ENCODE results near the gene TRERF1. TPM values are rescaled to one million over a fixed set of nuclear protein-coding genes. Genes with fewer than 3 reads are reported as not detected.

TRERF1 gene
- total RNA-seq, 4 donors from 2014 or later, result 6.9 to 12.1 (median 8.8) TPM

GRCh38 chr6:42269553-42269952 lies 182.2 kb downstream of the TRERF1 start:
- no peak overlapping the region for H3K4me3 ChIP-seq (ENCODE audit: low read depth, poor library complexity, severe bottlenecking)
- intact Hi-C loops (cut with DNase I; ENCODE audit: low total_unique reads), result loop anchor here (10.0 kb wide), 1 partner anchor 245 kb away; no protein-coding TSS in a partner anchor
- TF ChIP-seq CTCF (IDR thresholded peaks at IDR 0.05), result no peak
- no peak for TF ChIP-seq POLR2A (IDR thresholded peaks at IDR 0.05)
- 85 to 88% methylated on average over 6 of the region's 6 CpGs for WGBS, 2 donors
- DNase-seq (ENCODE audit: low spot score in 2 of 2), result peak in 1 of 2 donors; percentile 58

- intact Hi-C loops (cut with DNase I; ENCODE audit: low total_unique reads), result loop anchor here (10.0 kb wide), 1 partner anchor 246 kb away; no protein-coding TSS in a partner anchor
- no peak overlapping the region for H3K4me3 ChIP-seq (ENCODE audit: low read depth, poor library complexity, severe bottlenecking)
- 92% methylated on average over 7 of the region's 7 CpGs for WGBS, 2 donors
- TF ChIP-seq CTCF (IDR thresholded peaks at IDR 0.05) (no peak), POLR2A (IDR thresholded peaks at IDR 0.05) (no peak)
- DNase-seq (ENCODE audit: low spot score in 2 of 2), result no peak
These were observed 182.9 kb downstream of the TRERF1 start for GRCh38 chr6:42268835-42269204.

GRCh38 chr6:42268016-42268834 lies 183.5 kb downstream of the TRERF1 start:
- no peak for TF ChIP-seq CTCF (IDR thresholded peaks at IDR 0.05)
- no peak for TF ChIP-seq POLR2A (IDR thresholded peaks at IDR 0.05)
- WGBS, 2 donors, result 94 to 96% methylated on average over 7 to 14 of the region's 14 CpGs
- H3K4me3 ChIP-seq (ENCODE audit: low read depth, poor library complexity, severe bottlenecking), result no peak overlapping the region
- peak in 1 of 2 donors; percentile 67 for DNase-seq (ENCODE audit: low spot score in 2 of 2)
- intact Hi-C loops (cut with DNase I; ENCODE audit: low total_unique reads), result loop anchor here (10.0 kb wide), 1 partner anchor 247 kb away; no protein-coding TSS in a partner anchor

DNA sequence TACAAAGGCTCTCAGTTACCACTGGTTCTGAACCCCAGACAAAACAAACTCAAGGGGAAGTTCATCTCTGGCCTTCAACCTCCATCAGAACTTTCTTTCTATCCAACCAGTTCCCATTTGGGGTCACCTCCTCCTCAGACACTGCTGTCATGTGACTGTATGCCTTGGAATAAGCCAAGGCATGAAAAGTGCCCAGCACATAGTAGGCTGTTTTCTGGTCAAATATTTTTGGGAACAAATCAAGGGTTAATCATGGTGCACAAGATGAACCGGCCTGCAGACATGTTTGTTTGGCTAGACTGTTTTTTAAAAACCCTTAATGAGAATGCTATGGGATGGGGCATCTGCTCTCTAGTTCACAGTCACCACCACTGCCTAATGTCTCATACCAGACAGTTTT lies 185.2 kb downstream of the TRERF1 start:
- TF ChIP-seq CTCF (IDR thresholded peaks at IDR 0.05) (no peak), POLR2A (IDR thresholded peaks at IDR 0.05) (no peak)
- no peak overlapping the region for H3K4me3 ChIP-seq (ENCODE audit: low read depth, poor library complexity, severe bottlenecking)
- intact Hi-C loops (cut with DNase I; ENCODE audit: low total_unique reads), result loop anchor here (10.0 kb wide), 1 partner anchor 248 kb away; no protein-coding TSS in a partner anchor
- no peak for DNase-seq (ENCODE audit: low spot score in 2 of 2)
- WGBS, 2 donors, result 70 to 76% methylated on average over 1 of the region's 1 CpG

DNA sequence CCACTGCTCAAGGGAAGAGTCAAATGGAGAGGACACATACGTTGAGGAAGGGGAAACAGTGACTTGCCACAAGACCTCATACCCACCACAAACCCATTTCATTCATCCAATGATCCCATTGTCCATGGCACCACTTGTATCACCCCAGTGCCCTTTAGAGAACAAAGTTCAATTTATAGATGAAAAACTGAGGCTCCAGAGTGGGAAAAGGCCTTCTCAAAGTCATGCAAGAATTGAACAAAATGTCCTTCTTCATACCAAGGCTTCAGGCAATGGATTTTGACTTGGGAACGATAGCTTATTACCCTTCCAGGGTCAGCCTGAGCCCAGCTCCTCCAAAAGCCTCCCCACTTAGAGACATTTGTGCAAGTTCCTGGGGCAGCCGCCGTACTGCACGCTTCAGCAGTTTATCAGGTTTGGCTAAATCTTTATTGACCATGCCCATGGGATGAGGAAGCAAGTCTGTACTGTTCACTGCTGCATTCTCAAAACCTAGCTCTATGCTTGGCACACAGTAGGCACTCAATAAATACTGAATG lies 186.8 kb downstream of the TRERF1 start:
- TF ChIP-seq CTCF (IDR thresholded peaks at IDR 0.05) (no peak), POLR2A (IDR thresholded peaks at IDR 0.05) (no peak)
- no peak overlapping the region for H3K4me3 ChIP-seq (ENCODE audit: low read depth, poor library complexity, severe bottlenecking)
- peak in 1 of 2 donors; percentile 29 for DNase-seq (ENCODE audit: low spot score in 2 of 2)
- 74 to 83% methylated on average over 5 of the region's 5 CpGs for WGBS, 2 donors
- intact Hi-C loops (cut with DNase I; ENCODE audit: low total_unique reads), result loop anchor here (10.0 kb wide), 1 partner anchor 250 kb away; no protein-coding TSS in a partner anchor

Measured in lower leg skin (tissue), 4 donors.